HG03432 (cell line): Measurements from ENCODE around the gene PPP1R13B.
"Not testable (repeated sequence)": the region's sequence is repeated elsewhere in the genome, so short reads cannot be mapped to it uniquely, and the experiment has no call there.

Source experiments
- ATAC-seq: cut with Tn5 transposase; IDR thresholded peaks from one replicate; pipeline ENCODE4 v1.9.1; 2021; ENCODE audit warnings: mild to moderate bottlenecking, moderate library complexity; ENCODE audit not compliant: unreplicated experiment

PPP1R13B gene

DNA sequence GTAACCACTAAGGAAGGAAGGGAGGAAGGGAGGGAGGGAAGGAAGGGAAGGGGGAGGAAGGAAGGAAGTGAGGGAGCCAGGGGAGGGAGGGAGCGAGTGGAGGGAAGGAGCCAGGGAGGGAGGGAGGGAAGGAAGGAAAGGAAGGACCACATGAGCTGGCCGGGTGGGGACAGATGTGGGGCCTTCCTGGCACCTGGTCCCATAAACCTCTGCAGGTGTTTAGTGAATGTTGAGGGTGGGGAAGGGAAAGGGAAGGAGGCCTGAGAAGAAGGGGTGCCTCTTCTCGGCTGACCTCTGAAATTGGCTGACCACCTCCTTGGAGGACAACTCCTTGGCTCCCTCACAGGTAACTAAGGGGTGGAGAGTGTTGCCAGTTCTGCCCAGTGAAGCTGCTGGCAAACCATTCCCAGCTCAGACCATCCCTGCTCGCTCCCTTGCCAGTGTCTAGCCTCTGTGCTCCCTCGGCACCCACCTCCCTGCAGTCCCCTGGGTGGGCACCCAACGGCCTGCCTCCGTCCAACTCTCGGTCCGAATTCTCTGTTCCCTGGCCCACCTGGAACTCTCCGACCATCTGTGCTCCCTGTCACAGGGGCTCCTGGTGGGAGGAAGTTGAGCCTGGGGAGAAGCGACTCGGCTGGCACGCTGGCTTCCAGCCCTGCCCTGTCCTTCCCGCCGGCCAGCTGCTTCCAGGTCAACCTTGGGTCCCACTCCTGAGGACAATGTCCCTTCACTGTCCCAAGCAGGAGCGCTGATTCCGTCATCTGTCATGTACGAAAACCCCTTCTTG lies 12.2 kb upstream of the PPP1R13B start:
- ATAC-seq, result no peak

- ATAC-seq, result no peak
These were observed 10.8 kb upstream of the PPP1R13B start for GRCh38 chr14:103858063-103858781.

DNA sequence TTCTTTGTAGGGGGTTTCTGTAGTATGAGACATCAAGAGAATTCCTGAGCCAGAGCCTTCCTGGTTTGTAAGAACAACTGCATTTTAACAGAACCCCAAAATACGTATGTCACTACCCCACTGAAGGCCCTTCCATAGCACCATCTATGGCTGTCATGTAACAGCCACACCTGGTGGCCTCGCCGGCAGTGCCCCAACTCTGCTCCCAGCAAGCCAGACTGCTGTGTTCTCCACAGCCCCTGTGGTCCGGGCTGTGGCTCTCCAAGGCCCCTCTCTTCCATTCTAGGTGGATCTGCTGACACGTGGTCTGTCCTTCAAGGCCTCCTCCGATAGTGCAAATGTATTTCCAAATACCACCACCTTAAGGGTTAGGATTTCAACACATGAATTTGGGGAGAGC lies 9.9 kb upstream of the PPP1R13B start:
- no peak for ATAC-seq

DNA sequence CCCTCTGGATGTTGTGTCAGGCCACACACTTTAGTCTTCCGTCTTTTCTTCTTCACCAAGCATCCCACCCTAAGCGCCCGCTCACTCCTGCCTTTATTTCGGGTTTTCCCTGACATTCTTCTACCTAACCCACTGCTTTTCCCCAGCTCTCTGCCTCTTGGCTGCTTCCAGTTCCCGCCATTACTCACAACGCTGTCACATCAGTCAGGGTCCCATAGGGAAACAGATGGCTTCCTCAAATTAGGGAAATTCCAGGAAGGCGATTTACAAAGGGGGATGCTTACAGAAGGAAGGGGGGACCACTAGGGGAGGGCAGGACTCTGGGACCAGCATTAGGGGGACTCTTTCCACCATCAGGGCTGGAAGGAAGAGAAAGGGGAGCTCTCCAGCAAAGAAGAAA lies 9.2 kb upstream of the PPP1R13B start:
- ATAC-seq, result no peak

DNA sequence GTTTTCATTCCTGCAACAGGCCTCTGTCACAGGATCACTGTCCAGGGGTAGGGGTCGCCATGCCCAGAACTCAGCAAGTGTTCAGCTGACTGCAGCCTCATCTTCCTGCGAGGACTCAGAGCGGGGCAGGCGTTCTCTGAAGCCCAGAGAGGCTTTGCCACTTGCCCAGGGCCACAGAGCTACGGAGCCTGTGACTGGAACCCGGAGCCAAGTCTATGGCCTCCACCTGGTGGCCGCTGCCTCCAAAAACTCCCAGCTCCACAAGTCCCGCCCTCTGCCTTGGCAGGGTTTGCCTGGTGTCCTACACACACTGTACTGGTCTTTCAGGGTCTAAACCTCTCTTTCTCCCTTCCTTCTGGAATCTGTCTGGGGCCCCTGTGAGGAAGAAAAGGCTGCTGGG lies 8.7 kb upstream of the PPP1R13B start:
- ATAC-seq, result no peak

GRCh38 chr14:103855734-103856095 lies 8.3 kb upstream of the PPP1R13B start:
- ATAC-seq, result no peak

DNA sequence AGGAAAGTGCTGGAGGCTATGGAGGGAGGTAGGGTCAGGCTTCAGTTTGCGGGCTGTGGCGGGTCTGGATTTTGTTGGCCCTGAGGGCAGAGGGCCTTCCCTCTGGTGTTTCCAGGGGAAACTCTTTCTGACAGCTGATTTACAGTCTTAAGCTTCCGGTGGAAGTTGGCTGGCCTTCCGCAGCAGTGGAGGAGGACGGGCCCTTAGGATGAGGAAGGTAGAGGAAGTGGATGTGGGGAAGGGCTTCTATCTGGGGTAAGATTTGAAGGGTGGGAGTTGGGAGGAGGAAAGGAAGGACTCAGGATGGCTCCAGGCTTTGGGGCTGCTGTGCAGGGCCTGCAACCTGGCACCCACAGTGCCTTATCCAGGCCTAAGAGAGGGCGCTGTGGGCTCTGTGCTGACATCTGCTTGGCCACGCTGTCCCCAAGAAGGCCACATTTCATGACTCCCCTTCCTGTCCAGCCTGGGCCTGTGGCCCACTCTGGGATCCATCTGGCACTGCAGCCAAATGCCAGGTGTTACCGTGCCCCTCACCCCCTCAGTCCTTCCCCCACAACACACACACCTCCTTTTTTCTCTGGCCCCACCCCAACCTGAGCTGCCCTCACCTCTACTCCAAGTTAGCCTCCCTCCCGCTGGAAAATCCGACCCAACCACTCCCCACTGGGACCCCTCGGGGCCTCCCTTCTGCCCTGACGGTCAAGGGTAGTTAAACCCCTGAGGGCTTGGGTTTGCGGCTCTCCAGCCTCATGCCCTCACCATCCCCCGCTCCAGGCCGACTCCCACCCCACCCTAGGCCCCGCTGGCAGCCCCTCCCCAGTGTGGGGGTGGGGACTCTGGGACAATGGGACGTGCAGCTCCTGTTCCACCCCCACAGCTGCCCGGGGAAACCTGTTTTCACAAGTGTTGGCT lies 7.7 kb upstream of the PPP1R13B start:
- no peak for ATAC-seq

GRCh38 chr14:103854017-103854808 lies 6.8 kb upstream of the PPP1R13B start:
- no peak for ATAC-seq

GRCh38 chr14:103849151-103849886 lies 1.9 kb upstream of the PPP1R13B start:
- no peak for ATAC-seq

DNA sequence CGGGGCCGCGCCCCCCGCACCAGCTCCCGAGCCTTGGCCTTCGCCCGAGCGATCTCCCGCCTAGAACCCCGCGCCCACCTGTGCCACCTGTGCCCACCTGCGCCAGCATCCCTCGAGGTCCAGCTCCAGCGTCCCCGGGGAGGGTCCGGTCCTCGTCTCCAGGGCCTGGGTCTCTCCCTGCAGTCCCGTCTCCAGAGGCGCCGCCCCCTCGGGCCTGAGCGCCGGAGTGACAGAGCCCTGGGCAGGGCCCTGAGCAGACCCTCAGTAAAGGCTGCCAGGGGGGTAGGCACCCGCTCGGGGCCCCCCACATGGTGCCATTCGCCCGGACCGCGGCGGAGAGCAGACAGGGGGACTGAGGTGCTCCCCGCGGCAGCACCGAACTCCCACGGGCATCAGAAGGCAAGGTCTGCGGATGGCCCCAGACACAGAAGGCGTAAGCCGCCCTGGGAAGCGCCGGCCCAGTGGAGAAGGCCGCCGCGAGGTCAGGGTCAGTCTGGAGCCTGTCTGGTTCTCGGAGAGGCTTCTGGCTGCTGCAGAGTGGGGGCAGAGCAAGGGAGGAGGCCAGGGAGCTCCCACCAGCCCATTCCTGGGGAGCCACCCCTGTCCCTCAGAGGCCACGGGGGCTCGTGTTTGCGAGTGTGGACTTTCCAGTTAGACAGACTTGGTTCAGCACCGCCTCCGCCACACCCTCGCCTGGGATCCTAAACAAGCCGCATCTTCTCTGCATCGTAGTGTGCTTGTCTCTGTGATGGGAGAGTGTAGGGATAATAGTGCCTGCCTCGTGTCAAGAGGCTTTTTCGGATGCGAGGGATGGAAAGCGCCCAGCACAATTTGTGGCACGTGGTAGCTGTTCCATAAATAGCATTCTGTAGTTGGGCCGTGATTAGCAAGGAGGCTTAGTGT lies 1.1 kb upstream of the PPP1R13B start:
- ATAC-seq, result no peak

GRCh38 chr14:103846543-103847450 lies 578 bp downstream of the PPP1R13B start:
- ATAC-seq, result peak; percentile 38

GRCh38 chr14:103846097-103846496 lies 1.3 kb downstream of the PPP1R13B start:
- no peak for ATAC-seq

DNA sequence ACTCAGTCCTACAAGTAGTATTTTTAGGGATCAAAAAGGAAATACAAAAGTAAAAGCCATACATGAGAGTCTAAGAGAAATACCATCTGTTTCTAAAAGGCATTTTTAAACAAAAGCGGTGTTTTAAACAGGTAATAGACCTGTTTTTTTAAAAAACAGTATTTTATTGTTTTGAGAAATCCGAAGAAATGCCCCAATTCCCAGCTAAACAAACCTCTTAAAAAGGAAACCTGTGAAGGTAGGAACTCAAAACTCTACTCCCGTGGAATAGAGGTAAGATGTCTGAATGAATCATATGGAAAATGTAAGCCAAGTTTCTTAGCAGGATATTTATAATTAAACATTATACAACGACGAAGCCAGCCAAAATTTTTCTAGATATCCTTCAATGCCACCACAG lies 2.0 kb downstream of the PPP1R13B start:
- ATAC-seq, result no peak

- not testable (repeated sequence) for ATAC-seq
These were observed 6.1 kb downstream of the PPP1R13B start for GRCh38 chr14:103841265-103841664.

DNA sequence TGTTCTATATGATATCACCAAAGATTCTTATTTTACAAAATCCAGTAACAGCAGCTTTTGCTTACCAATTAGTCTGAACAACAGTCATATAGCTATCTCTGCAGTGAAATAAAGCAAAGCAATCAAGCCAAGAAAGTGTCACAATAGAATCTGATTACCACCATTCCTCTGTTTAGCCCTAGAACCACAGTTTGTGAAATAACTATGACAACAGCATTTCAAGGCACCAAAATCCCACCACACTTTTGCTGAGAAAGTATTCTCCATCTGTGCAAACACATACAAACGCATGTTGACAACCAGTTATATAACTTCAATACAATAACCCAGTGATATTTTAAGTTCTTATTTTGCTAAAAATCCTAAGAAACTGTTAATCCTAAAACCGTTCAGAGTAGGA lies 7.4 kb downstream of the PPP1R13B start:
- ATAC-seq, result no peak

- no peak for ATAC-seq
These were observed 7.8 kb downstream of the PPP1R13B start for GRCh38 chr14:103839579-103839978.

- no peak for ATAC-seq
These were observed 9.3 kb downstream of the PPP1R13B start for GRCh38 chr14:103838117-103838516.
